Activated naive CD8-positive, alpha-beta T cell treated with anti-CD3 and anti-CD28 coated beads for 36 hours (primary cell): ENCODE results near the gene VWC2L. TPM values are rescaled to one million over a fixed set of nuclear protein-coding genes. Genes with fewer than 3 reads are reported as not detected.

Experiments
- DNase-seq: peaks from one replicate; pipeline ENCODE4 v3.0.0; 2021
- H3K27ac Mint-ChIP-seq: one replicate; pipeline ENCODE4 v1.8.0; 2022; ENCODE audit warnings: mild to moderate bottlenecking, moderate library complexity, mixed read lengths
- H3K27me3 Mint-ChIP-seq: one replicate; pipeline ENCODE4 v1.8.0; 2022; ENCODE audit warnings: mild to moderate bottlenecking, mixed read lengths
- H3K36me3 Mint-ChIP-seq: one replicate; pipeline ENCODE4 v1.8.0; 2021; ENCODE audit warnings: mild to moderate bottlenecking, mixed read lengths
- H3K4me1 Mint-ChIP-seq: one replicate; pipeline ENCODE4 v1.8.0; 2021; ENCODE audit warnings: mixed read lengths
- H3K4me3 Mint-ChIP-seq: one replicate; pipeline ENCODE4 v1.8.0; 2022; ENCODE audit warnings: mild to moderate bottlenecking, moderate library complexity, mixed read lengths
- H3K9me3 Mint-ChIP-seq: one replicate; pipeline ENCODE4 v1.8.0; 2022; ENCODE audit warnings: mixed read lengths
- total RNA-seq, 2 experiments: library from RNA; stranded (reverse); gene quantifications; one replicate each; pipeline ENCODE4 v1.2.3, GENCODE V29; 2021

VWC2L gene
- total RNA-seq, 2 experiments from 2014 or later = not detected

GRCh38 chr2:214575465-214575864 is 164.6 kb downstream of the VWC2L start:
- Mint-ChIP-seq H3K27me3 (peaks cover 10% of the 10 kb centered on the region), H3K27ac (no peak overlapping the region), H3K36me3 (no peaks in the 10 kb centered on the region), H3K9me3 (no peaks in the 10 kb centered on the region), H3K4me1 (peaks cover 7% of the 10 kb centered on the region), H3K4me3 (no peak overlapping the region)
- no peak for DNase-seq

- H3K4me1 Mint-ChIP-seq = peaks cover 7% of the 10 kb centered on the region
- H3K9me3 Mint-ChIP-seq = no peaks in the 10 kb centered on the region
- no peak for DNase-seq
- no peaks in the 10 kb centered on the region for H3K36me3 Mint-ChIP-seq
- H3K27me3 Mint-ChIP-seq = peaks cover 10% of the 10 kb centered on the region
- H3K27ac Mint-ChIP-seq = no peak overlapping the region
- no peak overlapping the region for H3K4me3 Mint-ChIP-seq
Observed at GRCh38 chr2:214577769-214578168, 166.9 kb downstream of the VWC2L start.

- DNase-seq = no peak
- H3K36me3 Mint-ChIP-seq = no peaks in the 10 kb centered on the region
- peaks cover 10% of the 10 kb centered on the region for H3K27me3 Mint-ChIP-seq
- no peaks in the 10 kb centered on the region for H3K9me3 Mint-ChIP-seq
- H3K27ac Mint-ChIP-seq = no peak overlapping the region
- H3K4me1 Mint-ChIP-seq = peaks cover 7% of the 10 kb centered on the region
- no peak overlapping the region for H3K4me3 Mint-ChIP-seq
Observed at GRCh38 chr2:214578442-214578841, 167.6 kb downstream of the VWC2L start.

- Mint-ChIP-seq H3K36me3 (no peaks in the 10 kb centered on the region), H3K4me1 (peaks cover 7% of the 10 kb centered on the region), H3K9me3 (no peaks in the 10 kb centered on the region), H3K4me3 (no peak overlapping the region), H3K27ac (no peak overlapping the region), H3K27me3 (peaks cover 10% of the 10 kb centered on the region)
- DNase-seq = no peak
Observed at GRCh38 chr2:214579035-214579434, 168.2 kb downstream of the VWC2L start.

- DNase-seq = no peak
- Mint-ChIP-seq H3K4me1 (no peaks in the 10 kb centered on the region), H3K4me3 (no peak overlapping the region), H3K9me3 (no peaks in the 10 kb centered on the region), H3K36me3 (no peaks in the 10 kb centered on the region), H3K27ac (no peak overlapping the region), H3K27me3 (no peaks in the 10 kb centered on the region)
Observed at GRCh38 chr2:214587442-214587841, 176.6 kb downstream of the VWC2L start.

- H3K27ac Mint-ChIP-seq = no peak overlapping the region
- H3K4me1 Mint-ChIP-seq = no peaks in the 10 kb centered on the region
- DNase-seq = no peak
- H3K36me3 Mint-ChIP-seq = no peaks in the 10 kb centered on the region
- no peak overlapping the region for H3K4me3 Mint-ChIP-seq
- H3K9me3 Mint-ChIP-seq = no peaks in the 10 kb centered on the region
- H3K27me3 Mint-ChIP-seq = no peaks in the 10 kb centered on the region
Observed at GRCh38 chr2:214591366-214591765, 180.5 kb downstream of the VWC2L start.

GRCh38 chr2:214592011-214592410 is 181.2 kb downstream of the VWC2L start:
- Mint-ChIP-seq H3K4me3 (no peak overlapping the region), H3K27ac (no peak overlapping the region), H3K27me3 (no peaks in the 10 kb centered on the region), H3K4me1 (no peaks in the 10 kb centered on the region), H3K9me3 (no peaks in the 10 kb centered on the region), H3K36me3 (no peaks in the 10 kb centered on the region)
- DNase-seq = no peak

GRCh38 chr2:214593727-214594126 is 182.9 kb downstream of the VWC2L start:
- Mint-ChIP-seq H3K4me1 (no peaks in the 10 kb centered on the region), H3K9me3 (no peaks in the 10 kb centered on the region), H3K36me3 (no peaks in the 10 kb centered on the region), H3K4me3 (no peak overlapping the region), H3K27me3 (no peaks in the 10 kb centered on the region), H3K27ac (no peak overlapping the region)
- DNase-seq = no peak

- Mint-ChIP-seq H3K27ac (no peak overlapping the region), H3K9me3 (no peaks in the 10 kb centered on the region), H3K4me1 (no peaks in the 10 kb centered on the region), H3K4me3 (no peak overlapping the region), H3K36me3 (no peaks in the 10 kb centered on the region), H3K27me3 (no peaks in the 10 kb centered on the region)
- DNase-seq = no peak
Observed at GRCh38 chr2:214601852-214602633, 191.2 kb downstream of the VWC2L start.

GRCh38 chr2:214604861-214605260 is 194.0 kb downstream of the VWC2L start:
- H3K4me1 Mint-ChIP-seq = no peaks in the 10 kb centered on the region
- no peaks in the 10 kb centered on the region for H3K27me3 Mint-ChIP-seq
- H3K27ac Mint-ChIP-seq = no peak overlapping the region
- H3K36me3 Mint-ChIP-seq = no peaks in the 10 kb centered on the region
- no peak for DNase-seq
- no peak overlapping the region for H3K4me3 Mint-ChIP-seq
- H3K9me3 Mint-ChIP-seq = no peaks in the 10 kb centered on the region

GRCh38 chr2:214607051-214607450 is 196.2 kb downstream of the VWC2L start:
- no peak overlapping the region for H3K4me3 Mint-ChIP-seq
- H3K27ac Mint-ChIP-seq = no peak overlapping the region
- H3K27me3 Mint-ChIP-seq = no peaks in the 10 kb centered on the region
- DNase-seq = no peak
- no peaks in the 10 kb centered on the region for H3K9me3 Mint-ChIP-seq
- H3K36me3 Mint-ChIP-seq = no peaks in the 10 kb centered on the region
- no peaks in the 10 kb centered on the region for H3K4me1 Mint-ChIP-seq

- no peak overlapping the region for H3K4me3 Mint-ChIP-seq
- peaks cover 4% of the 10 kb centered on the region for H3K27me3 Mint-ChIP-seq
- no peaks in the 10 kb centered on the region for H3K36me3 Mint-ChIP-seq
Observed at GRCh38 chr2:214611015-214611414, 200.2 kb downstream of the VWC2L start.

GRCh38 chr2:214624166-214624760 is 213.4 kb downstream of the VWC2L start:
- Mint-ChIP-seq H3K27me3 (no peaks in the 10 kb centered on the region), H3K4me3 (no peak overlapping the region), H3K36me3 (no peaks in the 10 kb centered on the region), H3K9me3 (no peaks in the 10 kb centered on the region), H3K4me1 (no peaks in the 10 kb centered on the region), H3K27ac (no peak overlapping the region)
- DNase-seq = no peak

More at GRCh38 chr2:214611015-214611414, 200.2 kb downstream of the VWC2L start:
- DNase-seq = no peak
- no peaks in the 10 kb centered on the region for H3K4me1 Mint-ChIP-seq
- no peak overlapping the region for H3K27ac Mint-ChIP-seq
- H3K9me3 Mint-ChIP-seq = no peaks in the 10 kb centered on the region

GRCh38 chr2:214628091-214628490 is 217.2 kb downstream of the VWC2L start:
- Mint-ChIP-seq H3K27ac (no peak overlapping the region), H3K27me3 (no peaks in the 10 kb centered on the region), H3K36me3 (no peaks in the 10 kb centered on the region), H3K4me3 (no peak overlapping the region), H3K9me3 (no peaks in the 10 kb centered on the region), H3K4me1 (no peaks in the 10 kb centered on the region)
- no peak for DNase-seq
